HepG2 (cell line): ENCODE results near the gene NDOR1. TPM values are rescaled to one million over a fixed set of nuclear protein-coding genes. Genes with fewer than 3 reads are reported as not detected.

Experiments
- KLF11 ChIP-seq: IDR thresholded peaks from 2 replicates; pipeline ENCODE4 v1.6.1; 2016; ENCODE audit warnings: missing compliant biosample characterization
- POLR2AphosphoS2 ChIP-seq: IDR thresholded peaks from 2 replicates; pipeline ENCODE4 v1.6.1; 2011; ENCODE audit warnings: low read depth, low read length, improper control_type of control experiment
- ZFAT ChIP-seq: sonication (generic); formaldehyde crosslinking; conservative IDR thresholded peaks from 2 replicates; pipeline ENCODE4 v1.8.1; 2023; ENCODE audit warnings: missing genetic modification reagents, inconsistent platforms
- ZNF232 ChIP-seq: sonication (generic); formaldehyde crosslinking; IDR thresholded peaks from 2 replicates; pipeline ENCODE4 v1.4.0; 2020; ENCODE audit warnings: missing genetic modification reagents, borderline replicate concordance
- ZNF530 ChIP-seq: sonication (generic); formaldehyde crosslinking; IDR thresholded peaks from 2 replicates; pipeline ENCODE4 v1.5.0; 2020; ENCODE audit warnings: low read depth, mild to moderate bottlenecking, missing genetic modification reagents
- ZNF775 ChIP-seq: sonication (generic); formaldehyde crosslinking; IDR thresholded peaks from 2 replicates; pipeline ENCODE4 v1.4.0; 2020; ENCODE audit warnings: missing genetic modification reagents, mild to moderate bottlenecking, moderate library complexity, borderline replicate concordance
- polyA plus RNA-seq, 8 experiments: library from polyadenylated mRNA; depleted of rRNA in 3 of 8; stranded (reverse) in 7 of 8; unstranded in 1 of 8; fragments of >200 nt; fragmentation: Illumina TruSeq in 4 of 8; extraction: Trizol in 4 of 8; gene quantifications; 2 replicates each; pipeline versions ENCODE4 v1.2.1 to v1.2.3, GENCODE V29; 2011 to 2016; ENCODE audit warnings: low read depth in 4 of 8, missing spikeins in 1 of 8, mixed read lengths in 1 of 8; ENCODE audit not compliant: insufficient read depth in 1 of 8
- total RNA-seq, 5 experiments: library from RNA; depleted of rRNA; stranded (reverse); fragments of >200 nt; fragmentation: Illumina TruSeq; extraction: Trizol; gene quantifications; 2 replicates each; pipeline ENCODE4 v1.2.3, GENCODE V29; 2016; ENCODE audit warnings: low read depth in 1 of 5
- TF ChIP-seq, protein P1 (sequence below): sonication (generic); formaldehyde crosslinking; IDR thresholded peaks from 2 replicates; pipeline ENCODE4 v1.5.0; 2020; ENCODE audit warnings: mild to moderate bottlenecking, missing genetic modification reagents
- TF ChIP-seq, protein P2 (sequence below): sonication (generic); formaldehyde crosslinking; IDR thresholded peaks from 2 replicates; pipeline ENCODE4 v1.4.0; 2020; ENCODE audit warnings: mild to moderate bottlenecking, missing genetic modification reagents
- TF ChIP-seq, protein P3 (sequence below): sonication (generic); formaldehyde crosslinking; IDR thresholded peaks from one replicate; pipeline ENCODE4 v1.5.1; 2020; ENCODE audit warnings: mild to moderate bottlenecking, missing genetic modification reagents; ENCODE audit errors: not compliant biosample characterization

NDOR1 gene
- total and polyA plus RNA-seq, 2 of the 13 experiments (the other 11 are each of a cell fraction or from before 2014, with no cell fraction given) = 3.6 to 8.7 TPM

DNA sequence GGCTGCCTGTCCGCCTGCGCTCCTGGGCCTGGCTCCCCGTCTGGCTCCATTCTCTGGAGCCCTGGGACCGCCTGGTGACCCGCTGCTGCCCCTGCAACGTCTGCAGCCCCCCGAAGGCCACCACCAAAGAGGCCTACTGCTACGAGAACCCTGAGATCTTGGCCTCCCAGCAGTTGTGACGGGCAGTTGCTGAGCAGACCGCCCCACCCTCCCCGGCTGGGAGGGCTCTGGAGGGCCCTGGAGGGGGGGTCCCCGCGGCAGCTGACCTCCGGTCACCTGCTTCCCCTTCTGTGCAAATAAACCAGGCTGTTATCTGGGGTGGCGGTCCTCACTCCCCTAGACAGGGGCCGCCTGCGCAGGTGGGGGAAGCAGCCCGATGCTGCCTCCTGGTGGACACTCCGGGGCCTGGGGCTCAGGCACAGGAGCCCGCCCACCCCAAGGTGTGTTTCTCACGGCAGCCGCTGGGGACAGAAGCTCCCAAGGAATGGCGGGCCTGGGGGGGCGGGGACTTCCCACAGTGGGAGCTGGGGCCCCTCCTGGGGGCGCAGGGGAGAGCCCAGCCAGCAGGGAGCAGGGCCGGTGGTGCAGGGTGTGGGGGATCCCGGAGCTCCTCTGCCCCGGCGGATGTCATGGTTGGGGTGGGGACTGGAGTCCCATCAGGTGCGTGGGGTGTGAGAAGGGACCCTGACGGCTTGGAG lies 30.9 kb downstream of the NDOR1 start (continued):
- 0 out of 2 replicates have a peak, but pooled peaks have one; percentile 19 for TF ChIP-seq ZNF232
- TF ChIP-seq ZNF530 (CRISPR knock-in tag) = no peak
- TF ChIP-seq, protein P1, sequence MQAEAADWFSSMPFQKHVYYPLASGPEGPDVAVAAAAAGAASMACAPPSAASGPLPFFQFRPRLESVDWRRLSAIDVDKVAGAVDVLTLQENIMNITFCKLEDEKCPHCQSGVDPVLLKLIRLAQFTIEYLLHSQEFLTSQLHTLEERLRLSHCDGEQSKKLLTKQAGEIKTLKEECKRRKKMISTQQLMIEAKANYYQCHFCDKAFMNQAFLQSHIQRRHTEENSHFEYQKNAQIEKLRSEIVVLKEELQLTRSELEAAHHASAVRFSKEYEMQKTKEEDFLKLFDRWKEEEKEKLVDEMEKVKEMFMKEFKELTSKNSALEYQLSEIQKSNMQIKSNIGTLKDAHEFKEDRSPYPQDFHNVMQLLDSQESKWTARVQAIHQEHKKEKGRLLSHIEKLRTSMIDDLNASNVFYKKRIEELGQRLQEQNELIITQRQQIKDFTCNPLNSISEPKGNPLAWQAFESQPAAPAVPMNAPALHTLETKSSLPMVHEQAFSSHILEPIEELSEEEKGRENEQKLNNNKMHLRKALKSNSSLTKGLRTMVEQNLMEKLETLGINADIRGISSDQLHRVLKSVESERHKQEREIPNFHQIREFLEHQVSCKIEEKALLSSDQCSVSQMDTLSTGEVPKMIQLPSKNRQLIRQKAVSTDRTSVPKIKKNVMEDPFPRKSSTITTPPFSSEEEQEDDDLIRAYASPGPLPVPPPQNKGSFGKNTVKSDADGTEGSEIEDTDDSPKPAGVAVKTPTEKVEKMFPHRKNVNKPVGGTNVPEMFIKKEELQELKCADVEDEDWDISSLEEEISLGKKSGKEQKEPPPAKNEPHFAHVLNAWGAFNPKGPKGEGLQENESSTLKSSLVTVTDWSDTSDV = no peak
- TF ChIP-seq ZFAT (CRISPR knock-in tag) = no peak
- no peak for TF ChIP-seq KLF11 (CRISPR knock-in tag)
- TF ChIP-seq, protein P2, sequence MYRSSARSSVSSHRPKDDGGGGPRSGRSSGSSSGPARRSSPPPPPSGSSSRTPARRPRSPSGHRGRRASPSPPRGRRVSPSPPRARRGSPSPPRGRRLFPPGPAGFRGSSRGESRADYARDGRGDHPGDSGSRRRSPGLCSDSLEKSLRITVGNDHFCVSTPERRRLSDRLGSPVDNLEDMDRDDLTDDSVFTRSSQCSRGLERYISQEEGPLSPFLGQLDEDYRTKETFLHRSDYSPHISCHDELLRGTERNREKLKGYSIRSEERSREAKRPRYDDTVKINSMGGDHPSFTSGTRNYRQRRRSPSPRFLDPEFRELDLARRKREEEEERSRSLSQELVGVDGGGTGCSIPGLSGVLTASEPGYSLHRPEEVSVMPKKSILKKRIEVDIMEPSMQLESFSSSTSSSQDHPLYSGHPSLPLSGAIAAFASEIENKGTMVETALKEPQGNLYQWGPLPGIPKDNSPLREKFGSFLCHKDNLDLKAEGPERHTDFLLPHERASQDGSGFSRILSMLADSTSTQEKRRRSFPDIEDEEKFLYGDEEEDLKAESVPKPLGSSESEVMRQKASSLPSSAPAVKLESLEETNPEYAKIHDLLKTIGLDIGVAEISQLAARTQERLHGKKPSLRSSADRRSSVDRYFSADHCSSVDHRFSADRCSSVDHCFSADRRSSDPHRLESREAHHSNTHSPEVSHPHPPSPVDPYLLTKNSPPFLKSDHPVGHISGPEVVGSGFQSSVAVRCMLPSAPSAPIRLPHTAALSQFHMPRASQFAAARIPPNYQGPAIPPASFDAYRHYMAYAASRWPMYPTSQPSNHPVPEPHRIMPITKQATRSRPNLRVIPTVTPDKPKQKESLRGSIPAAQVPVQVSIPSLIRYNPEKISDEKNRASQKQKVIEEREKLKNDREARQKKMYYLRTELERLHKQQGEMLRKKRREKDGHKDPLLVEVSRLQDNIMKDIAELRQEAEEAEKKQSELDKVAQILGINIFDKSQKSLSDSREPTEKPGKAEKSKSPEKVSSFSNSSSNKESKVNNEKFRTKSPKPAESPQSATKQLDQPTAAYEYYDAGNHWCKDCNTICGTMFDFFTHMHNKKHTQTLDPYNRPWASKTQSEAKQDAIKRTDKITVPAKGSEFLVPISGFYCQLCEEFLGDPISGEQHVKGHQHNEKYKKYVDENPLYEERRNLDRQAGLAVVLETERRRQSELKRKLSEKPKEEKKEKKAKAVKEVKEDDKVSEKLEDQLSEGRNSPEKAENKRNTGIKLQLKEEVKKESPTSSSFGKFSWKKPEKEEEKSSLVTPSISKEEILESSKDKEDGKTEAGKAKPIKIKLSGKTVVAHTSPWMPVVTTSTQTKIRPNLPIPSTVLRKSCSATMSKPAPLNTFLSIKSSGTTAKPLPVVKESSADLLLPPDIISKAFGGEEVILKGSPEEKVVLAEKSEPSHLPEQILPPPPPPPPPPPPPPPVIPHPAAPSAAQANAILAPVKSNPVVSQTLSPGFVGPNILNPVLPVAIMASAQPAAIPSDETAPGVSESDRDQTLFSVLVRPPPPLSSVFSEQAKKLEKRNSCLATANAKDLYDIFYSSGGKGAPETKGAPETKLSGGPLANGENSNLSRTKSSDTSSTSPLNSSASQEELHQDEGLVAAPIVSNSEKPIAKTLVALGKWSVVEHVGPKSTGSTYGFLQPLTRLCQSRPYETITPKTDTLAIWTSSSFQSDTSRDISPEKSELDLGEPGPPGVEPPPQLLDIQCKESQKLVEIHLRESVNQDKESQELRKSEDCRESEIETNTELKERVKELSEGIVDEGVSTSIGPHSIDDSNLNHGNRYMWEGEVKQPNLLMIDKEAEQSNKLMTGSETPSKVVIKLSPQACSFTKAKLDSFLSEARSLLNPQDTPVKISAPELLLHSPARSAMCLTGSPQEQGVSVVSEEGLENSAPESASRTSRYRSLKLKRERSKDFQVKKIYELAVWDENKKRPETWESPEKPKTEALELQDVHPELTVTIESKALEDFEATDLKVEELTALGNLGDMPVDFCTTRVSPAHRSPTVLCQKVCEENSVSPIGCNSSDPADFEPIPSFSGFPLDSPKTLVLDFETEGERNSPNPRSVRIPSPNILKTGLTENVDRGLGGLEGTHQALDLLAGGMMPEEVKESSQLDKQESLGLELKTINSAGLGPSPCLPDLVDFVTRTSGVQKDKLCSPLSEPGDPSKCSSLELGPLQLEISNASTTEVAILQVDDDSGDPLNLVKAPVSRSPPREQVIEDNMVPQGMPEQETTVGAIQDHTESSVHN (CRISPR knock-in tag) = no peak
- TF ChIP-seq, protein P3, sequence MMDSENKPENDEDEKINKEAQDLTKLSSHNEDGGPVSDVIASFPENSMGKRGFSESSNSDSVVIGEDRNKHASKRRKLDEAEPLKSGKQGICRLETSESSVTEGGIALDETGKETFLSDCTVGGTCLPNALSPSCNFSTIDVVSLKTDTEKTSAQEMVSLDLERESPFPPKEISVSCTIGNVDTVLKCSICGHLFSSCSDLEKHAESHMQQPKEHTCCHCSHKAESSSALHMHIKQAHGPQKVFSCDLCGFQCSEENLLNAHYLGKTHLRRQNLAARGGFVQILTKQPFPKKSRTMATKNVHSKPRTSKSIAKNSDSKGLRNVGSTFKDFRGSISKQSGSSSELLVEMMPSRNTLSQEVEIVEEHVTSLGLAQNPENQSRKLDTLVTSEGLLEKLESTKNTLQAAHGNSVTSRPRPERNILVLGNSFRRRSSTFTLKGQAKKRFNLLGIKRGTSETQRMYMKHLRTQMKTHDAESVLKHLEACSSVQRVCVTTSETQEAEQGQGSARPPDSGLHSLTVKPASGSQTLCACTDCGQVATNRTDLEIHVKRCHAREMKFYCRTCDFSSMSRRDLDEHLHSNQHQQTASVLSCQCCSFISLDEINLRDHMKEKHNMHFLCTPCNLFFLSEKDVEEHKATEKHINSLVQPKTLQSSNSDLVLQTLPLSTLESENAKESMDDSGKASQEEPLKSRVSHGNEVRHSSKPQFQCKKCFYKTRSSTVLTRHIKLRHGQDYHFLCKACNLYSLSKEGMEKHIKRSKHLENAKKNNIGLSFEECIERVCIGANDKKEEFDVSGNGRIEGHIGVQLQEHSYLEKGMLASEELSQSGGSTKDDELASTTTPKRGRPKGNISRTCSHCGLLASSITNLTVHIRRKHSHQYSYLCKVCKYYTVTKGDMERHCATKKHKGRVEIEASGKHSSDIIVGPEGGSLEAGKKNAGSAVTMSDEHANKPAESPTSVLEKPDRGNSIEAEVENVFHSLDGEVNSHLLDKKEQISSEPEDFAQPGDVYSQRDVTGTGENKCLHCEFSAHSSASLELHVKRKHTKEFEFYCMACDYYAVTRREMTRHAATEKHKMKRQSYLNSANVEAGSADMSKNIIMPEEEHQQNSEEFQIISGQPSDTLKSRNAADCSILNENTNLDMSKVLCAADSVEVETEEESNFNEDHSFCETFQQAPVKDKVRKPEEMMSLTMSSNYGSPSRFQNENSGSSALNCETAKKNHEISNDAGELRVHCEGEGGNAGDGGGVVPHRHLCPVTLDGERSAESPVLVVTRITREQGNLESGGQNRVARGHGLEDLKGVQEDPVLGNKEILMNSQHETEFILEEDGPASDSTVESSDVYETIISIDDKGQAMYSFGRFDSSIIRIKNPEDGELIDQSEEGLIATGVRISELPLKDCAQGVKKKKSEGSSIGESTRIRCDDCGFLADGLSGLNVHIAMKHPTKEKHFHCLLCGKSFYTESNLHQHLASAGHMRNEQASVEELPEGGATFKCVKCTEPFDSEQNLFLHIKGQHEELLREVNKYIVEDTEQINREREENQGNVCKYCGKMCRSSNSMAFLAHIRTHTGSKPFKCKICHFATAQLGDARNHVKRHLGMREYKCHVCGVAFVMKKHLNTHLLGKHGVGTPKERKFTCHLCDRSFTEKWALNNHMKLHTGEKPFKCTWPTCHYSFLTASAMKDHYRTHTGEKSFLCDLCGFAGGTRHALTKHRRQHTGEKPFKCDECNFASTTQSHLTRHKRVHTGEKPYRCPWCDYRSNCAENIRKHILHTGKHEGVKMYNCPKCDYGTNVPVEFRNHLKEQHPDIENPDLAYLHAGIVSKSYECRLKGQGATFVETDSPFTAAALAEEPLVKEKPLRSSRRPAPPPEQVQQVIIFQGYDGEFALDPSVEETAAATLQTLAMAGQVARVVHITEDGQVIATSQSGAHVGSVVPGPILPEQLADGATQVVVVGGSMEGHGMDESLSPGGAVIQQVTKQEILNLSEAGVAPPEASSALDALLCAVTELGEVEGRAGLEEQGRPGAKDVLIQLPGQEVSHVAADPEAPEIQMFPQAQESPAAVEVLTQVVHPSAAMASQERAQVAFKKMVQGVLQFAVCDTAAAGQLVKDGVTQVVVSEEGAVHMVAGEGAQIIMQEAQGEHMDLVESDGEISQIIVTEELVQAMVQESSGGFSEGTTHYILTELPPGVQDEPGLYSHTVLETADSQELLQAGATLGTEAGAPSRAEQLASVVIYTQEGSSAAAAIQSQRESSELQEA (CRISPR knock-in tag) = no peak
- TF ChIP-seq POLR2AphosphoS2 = no peak
- TF ChIP-seq ZNF775 (CRISPR knock-in tag) = no peak
